K562 (cell line): ENCODE results near the gene TTLL12. TPM values are rescaled to one million over a fixed set of nuclear protein-coding genes. Genes with fewer than 3 reads are reported as not detected.

Experiments used
- CEBPG ChIP-seq, 3 experiments: fragments of 200-800 bp in 1 of 3; sonication (Bioruptor generic) in 1 of 3; sonication (generic) in 1 of 3; formaldehyde crosslinking in 1 of 3; IDR thresholded peaks in 2 of 3; conservative IDR thresholded peaks in 1 of 3; 2 replicates each; pipeline versions ENCODE4 v1.6.1 to v1.8.0; 2016 to 2022; ENCODE audit warnings: missing compliant biosample characterization in 2 of 3, missing genetic modification characterization in 2 of 3, mild to moderate bottlenecking in 1 of 3, missing genetic modification reagents in 1 of 3
- CXXC5 ChIP-seq: fragments of 250-450 bp; sonication (Bioruptor Pico); IDR thresholded peaks from 2 replicates; pipeline ENCODE4 v1.8.0; 2022; ENCODE audit warnings: inconsistent platforms, mild to moderate bottlenecking, moderate library complexity
- GABPA ChIP-seq: fragments of 200-800 bp; sonication (Bioruptor generic); conservative IDR thresholded peaks from 2 replicates; pipeline ENCODE4 v1.6.1; 2016; ENCODE audit warnings: low read depth, missing genetic modification characterization, missing compliant biosample characterization
- MAZ ChIP-seq, 2 experiments: fragments of 450-650 bp in 1 of 2; sonication (generic) in 1 of 2; formaldehyde crosslinking; IDR thresholded peaks in 1 of 2; conservative IDR thresholded peaks in 1 of 2; 2 replicates each; pipeline versions ENCODE4 v1.4.0 to v1.5.0; 2020; ENCODE audit warnings: mild to moderate bottlenecking in 1 of 2, missing genetic modification reagents in 1 of 2
- MCM5 ChIP-seq: fragments of 450-650 bp; IDR thresholded peaks from 2 replicates; pipeline ENCODE4 v1.6.1; 2016; ENCODE audit warnings: low read depth
- NCOA4 ChIP-seq: fragments of 450-650 bp; IDR thresholded peaks from 2 replicates; pipeline ENCODE4 v1.6.1; 2018; ENCODE audit warnings: mild to moderate bottlenecking; ENCODE audit not compliant: partially characterized antibody
- NFIX ChIP-seq: fragments of 250-450 bp; sonication (Bioruptor Pico); IDR thresholded peaks from 2 replicates; pipeline ENCODE4 v1.4.0; 2020; ENCODE audit warnings: low read depth, mild to moderate bottlenecking, moderate library complexity
- POLR2B ChIP-seq: fragments of 450-650 bp; IDR thresholded peaks from 2 replicates; pipeline ENCODE4 v1.6.1; 2018; ENCODE audit warnings: low read depth; ENCODE audit not compliant: partially characterized antibody
- SRSF7 ChIP-seq: fragments of 200-400 bp; formaldehyde crosslinking; optimal IDR thresholded peaks from 2 replicates; pipeline ENCODE3; 2017; ENCODE audit warnings: mild to moderate bottlenecking, low read depth, low read length
- YBX1 ChIP-seq: fragments of 450-650 bp; IDR thresholded peaks from 2 replicates; pipeline ENCODE4 v1.7.1; 2016; ENCODE audit warnings: mild to moderate bottlenecking
- ZNF408 ChIP-seq: fragments of 250-450 bp; sonication (Bioruptor Pico); IDR thresholded peaks from 2 replicates; pipeline ENCODE4 v1.4.0; 2020; ENCODE audit warnings: low read depth, mild to moderate bottlenecking, moderate library complexity
- polyA plus RNA-seq, 8 experiments: library from polyadenylated mRNA; depleted of rRNA in 4 of 8; stranded (reverse) in 5 of 8; unstranded in 3 of 8; fragments of >200 nt; fragmentation: Nextera tagmentation in 2 of 8; fragmentation: Illumina TruSeq in 1 of 8; extraction: Ambion mirVana in 2 of 8; extraction: Trizol in 1 of 8; gene quantifications; 2 replicates each; pipeline versions ENCODE4 v1.2.1 to v1.2.3, GENCODE V29; 2011 to 2014; ENCODE audit warnings: inconsistent platforms in 1 of 8, missing spikeins in 1 of 8
- total RNA-seq, 7 experiments: library from RNA; depleted of rRNA in 6 of 7; stranded (reverse); fragments of >200 nt in 6 of 7; fragmentation: Illumina TruSeq in 2 of 7; extraction: Trizol in 2 of 7; gene quantifications; 2 replicates each; pipeline versions ENCODE4 v1.2.1 to v1.2.3, GENCODE V29; 2011 to 2021; ENCODE audit warnings: low replicate concordance in 1 of 7
- TF ChIP-seq, protein P1 (sequence below): sonication (generic); formaldehyde crosslinking; IDR thresholded peaks from 2 replicates; pipeline ENCODE4 v1.8.1; 2023; ENCODE audit warnings: mild to moderate bottlenecking, missing genetic modification reagents
- TF ChIP-seq, protein P2 (sequence below): fragments of 450-650 bp; IDR thresholded peaks from 2 replicates; pipeline ENCODE4 v1.6.1; 2017; ENCODE audit warnings: antibody characterized with exemption
- TF ChIP-seq, protein P3 (sequence below): fragments of 250-450 bp; sonication (Bioruptor Pico); IDR thresholded peaks from 2 replicates; pipeline ENCODE4 v1.4.0; 2020; ENCODE audit warnings: mild to moderate bottlenecking
- TF ChIP-seq, protein P4 (sequence below): fragments of 200-800 bp; sonication (Bioruptor generic); IDR thresholded peaks from 2 replicates; pipeline ENCODE4 v1.6.1; 2017; ENCODE audit warnings: missing genetic modification characterization, missing compliant biosample characterization
- TF ChIP-seq, protein P5 (sequence below): fragments of 450-650 bp; IDR thresholded peaks from 2 replicates; pipeline ENCODE4 v1.7.1; 2018; ENCODE audit warnings: mild to moderate bottlenecking, low read depth; ENCODE audit not compliant: partially characterized antibody

Gene TTLL12
- total and polyA plus RNA-seq, 9 of the 15 experiments (the other 6 are each of a cell fraction or from before 2014, with no cell fraction given) = 1.3 to 128 (median 43.0) TPM

DNA sequence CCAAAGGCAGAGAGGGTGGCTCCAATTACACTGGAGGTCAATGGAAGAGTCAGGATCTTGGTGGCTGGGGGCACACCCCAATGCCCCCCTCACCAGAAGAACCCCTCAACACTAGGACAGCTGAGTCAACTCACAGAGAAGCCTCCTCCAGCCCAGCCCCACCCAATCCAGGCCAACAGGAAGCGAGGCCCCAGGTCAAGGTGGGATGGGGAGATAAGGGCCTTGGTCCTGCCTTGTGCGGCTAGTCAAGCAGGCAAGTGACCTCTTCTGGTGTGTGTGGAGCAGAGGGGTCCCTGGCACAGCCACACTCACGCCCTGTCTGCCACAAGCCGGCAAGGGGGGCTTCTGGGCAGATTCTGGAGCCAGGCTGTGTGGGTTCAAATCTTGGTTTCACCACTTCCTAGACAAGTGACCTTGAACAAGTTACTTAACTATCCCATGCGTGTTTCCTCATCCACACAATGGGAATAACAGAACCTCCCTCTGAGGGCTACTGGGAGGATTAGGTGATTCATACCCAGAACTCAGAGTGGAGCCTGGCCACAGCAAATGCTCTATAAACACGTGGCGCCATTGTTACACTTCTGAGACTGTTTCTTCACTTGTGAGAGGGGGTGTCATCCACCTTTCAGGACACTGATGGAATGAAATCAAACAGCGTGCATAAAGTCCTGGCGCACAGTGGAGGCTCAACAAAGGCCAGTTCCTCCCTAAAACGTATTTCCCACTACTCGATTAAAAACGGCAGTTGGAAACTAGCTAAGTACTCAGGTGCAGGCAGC is 3.2 kb downstream of the TTLL12 start (continued):
- TF ChIP-seq GABPA (0 out of 2 replicates have a peak, but pooled peaks have one; percentile 14), ZNF408 (no peak), YBX1 (no peak), MAZ (CRISPR knock-in tag; conservative IDR thresholded peaks at IDR 0.05 in 1 of 2, IDR thresholded peaks at IDR 0.05 in 1 of 2) (peak; percentile 43 to 66; a peak in 2 of 4 replicates), POLR2B (no peak), CEBPG (CRISPR knock-in tag; IDR thresholded peaks at IDR 0.05) (no peak), CEBPG (tag; conservative IDR thresholded peaks at IDR 0.05 in 1 of 2, IDR thresholded peaks at IDR 0.05 in 1 of 2) (peak in 1 of 2 experiments; percentile 23; a peak in 1 of 4 replicates), CXXC5 (peak; percentile 56), NCOA4 (no peak), NFIX (CRISPR knock-in tag) (no peak), SRSF7 (no peak), MCM5 (no peak)
- TF ChIP-seq, protein P1, sequence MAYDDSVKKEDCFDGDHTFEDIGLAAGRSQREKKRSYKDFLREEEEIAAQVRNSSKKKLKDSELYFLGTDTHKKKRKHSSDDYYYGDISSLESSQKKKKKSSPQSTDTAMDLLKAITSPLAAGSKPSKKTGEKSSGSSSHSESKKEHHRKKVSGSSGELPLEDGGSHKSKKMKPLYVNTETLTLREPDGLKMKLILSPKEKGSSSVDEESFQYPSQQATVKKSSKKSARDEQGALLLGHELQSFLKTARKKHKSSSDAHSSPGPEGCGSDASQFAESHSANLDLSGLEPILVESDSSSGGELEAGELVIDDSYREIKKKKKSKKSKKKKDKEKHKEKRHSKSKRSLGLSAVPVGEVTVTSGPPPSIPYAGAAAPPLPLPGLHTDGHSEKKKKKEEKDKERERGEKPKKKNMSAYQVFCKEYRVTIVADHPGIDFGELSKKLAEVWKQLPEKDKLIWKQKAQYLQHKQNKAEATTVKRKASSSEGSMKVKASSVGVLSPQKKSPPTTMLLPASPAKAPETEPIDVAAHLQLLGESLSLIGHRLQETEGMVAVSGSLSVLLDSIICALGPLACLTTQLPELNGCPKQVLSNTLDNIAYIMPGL = no peak
- TF ChIP-seq, protein P2, sequence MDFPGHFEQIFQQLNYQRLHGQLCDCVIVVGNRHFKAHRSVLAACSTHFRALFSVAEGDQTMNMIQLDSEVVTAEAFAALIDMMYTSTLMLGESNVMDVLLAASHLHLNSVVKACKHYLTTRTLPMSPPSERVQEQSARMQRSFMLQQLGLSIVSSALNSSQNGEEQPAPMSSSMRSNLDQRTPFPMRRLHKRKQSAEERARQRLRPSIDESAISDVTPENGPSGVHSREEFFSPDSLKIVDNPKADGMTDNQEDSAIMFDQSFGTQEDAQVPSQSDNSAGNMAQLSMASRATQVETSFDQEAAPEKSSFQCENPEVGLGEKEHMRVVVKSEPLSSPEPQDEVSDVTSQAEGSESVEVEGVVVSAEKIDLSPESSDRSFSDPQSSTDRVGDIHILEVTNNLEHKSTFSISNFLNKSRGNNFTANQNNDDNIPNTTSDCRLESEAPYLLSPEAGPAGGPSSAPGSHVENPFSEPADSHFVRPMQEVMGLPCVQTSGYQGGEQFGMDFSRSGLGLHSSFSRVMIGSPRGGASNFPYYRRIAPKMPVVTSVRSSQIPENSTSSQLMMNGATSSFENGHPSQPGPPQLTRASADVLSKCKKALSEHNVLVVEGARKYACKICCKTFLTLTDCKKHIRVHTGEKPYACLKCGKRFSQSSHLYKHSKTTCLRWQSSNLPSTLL = no peak
- TF ChIP-seq, protein P3, sequence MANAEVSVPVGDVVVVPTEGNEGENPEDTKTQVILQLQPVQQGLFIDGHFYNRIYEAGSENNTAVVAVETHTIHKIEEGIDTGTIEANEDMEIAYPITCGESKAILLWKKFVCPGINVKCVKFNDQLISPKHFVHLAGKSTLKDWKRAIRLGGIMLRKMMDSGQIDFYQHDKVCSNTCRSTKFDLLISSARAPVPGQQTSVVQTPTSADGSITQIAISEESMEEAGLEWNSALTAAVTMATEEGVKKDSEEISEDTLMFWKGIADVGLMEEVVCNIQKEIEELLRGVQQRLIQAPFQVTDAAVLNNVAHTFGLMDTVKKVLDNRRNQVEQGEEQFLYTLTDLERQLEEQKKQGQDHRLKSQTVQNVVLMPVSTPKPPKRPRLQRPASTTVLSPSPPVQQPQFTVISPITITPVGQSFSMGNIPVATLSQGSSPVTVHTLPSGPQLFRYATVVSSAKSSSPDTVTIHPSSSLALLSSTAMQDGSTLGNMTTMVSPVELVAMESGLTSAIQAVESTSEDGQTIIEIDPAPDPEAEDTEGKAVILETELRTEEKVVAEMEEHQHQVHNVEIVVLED (CRISPR knock-in tag) = no peak
- TF ChIP-seq, protein P4, sequence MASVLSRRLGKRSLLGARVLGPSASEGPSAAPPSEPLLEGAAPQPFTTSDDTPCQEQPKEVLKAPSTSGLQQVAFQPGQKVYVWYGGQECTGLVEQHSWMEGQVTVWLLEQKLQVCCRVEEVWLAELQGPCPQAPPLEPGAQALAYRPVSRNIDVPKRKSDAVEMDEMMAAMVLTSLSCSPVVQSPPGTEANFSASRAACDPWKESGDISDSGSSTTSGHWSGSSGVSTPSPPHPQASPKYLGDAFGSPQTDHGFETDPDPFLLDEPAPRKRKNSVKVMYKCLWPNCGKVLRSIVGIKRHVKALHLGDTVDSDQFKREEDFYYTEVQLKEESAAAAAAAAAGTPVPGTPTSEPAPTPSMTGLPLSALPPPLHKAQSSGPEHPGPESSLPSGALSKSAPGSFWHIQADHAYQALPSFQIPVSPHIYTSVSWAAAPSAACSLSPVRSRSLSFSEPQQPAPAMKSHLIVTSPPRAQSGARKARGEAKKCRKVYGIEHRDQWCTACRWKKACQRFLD (CRISPR knock-in tag) = peak; percentile 91
- TF ChIP-seq, protein P5, sequence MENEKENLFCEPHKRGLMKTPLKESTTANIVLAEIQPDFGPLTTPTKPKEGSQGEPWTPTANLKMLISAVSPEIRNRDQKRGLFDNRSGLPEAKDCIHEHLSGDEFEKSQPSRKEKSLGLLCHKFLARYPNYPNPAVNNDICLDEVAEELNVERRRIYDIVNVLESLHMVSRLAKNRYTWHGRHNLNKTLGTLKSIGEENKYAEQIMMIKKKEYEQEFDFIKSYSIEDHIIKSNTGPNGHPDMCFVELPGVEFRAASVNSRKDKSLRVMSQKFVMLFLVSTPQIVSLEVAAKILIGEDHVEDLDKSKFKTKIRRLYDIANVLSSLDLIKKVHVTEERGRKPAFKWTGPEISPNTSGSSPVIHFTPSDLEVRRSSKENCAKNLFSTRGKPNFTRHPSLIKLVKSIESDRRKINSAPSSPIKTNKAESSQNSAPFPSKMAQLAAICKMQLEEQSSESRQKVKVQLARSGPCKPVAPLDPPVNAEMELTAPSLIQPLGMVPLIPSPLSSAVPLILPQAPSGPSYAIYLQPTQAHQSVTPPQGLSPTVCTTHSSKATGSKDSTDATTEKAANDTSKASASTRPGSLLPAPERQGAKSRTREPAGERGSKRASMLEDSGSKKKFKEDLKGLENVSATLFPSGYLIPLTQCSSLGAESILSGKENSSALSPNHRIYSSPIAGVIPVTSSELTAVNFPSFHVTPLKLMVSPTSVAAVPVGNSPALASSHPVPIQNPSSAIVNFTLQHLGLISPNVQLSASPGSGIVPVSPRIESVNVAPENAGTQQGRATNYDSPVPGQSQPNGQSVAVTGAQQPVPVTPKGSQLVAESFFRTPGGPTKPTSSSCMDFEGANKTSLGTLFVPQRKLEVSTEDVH = no peak
